NCI-H446 (cell line): ENCODE measurements around the gene PARVB.

ENCODE experiments used
- DNase-seq, 2 experiments: peaks; one replicate each; lab custom pipeline; 2025; lab: John Stamatoyannopoulos, UW

PARVB gene

DNA sequence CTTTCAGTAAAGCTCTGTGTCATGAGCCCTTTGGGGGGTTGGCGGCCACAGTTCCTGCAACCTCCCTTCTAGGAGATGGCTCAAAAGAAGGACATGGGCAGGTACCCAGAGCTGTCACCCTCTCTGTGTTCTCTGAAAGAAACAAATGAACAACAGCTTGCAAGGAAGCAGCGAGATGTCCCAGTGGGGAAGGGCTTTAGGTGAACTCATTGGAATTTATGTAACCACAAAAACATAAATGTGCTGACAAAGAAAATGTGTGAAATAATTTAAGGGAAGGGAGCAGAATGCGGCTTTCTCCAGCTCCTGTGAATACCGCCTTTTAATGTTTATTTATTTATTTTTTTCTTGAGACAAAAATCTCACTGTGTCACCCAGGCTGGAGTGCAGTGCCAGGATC, 159.9 kb downstream of the PARVB start:
- DNase-seq: no peak

DNA sequence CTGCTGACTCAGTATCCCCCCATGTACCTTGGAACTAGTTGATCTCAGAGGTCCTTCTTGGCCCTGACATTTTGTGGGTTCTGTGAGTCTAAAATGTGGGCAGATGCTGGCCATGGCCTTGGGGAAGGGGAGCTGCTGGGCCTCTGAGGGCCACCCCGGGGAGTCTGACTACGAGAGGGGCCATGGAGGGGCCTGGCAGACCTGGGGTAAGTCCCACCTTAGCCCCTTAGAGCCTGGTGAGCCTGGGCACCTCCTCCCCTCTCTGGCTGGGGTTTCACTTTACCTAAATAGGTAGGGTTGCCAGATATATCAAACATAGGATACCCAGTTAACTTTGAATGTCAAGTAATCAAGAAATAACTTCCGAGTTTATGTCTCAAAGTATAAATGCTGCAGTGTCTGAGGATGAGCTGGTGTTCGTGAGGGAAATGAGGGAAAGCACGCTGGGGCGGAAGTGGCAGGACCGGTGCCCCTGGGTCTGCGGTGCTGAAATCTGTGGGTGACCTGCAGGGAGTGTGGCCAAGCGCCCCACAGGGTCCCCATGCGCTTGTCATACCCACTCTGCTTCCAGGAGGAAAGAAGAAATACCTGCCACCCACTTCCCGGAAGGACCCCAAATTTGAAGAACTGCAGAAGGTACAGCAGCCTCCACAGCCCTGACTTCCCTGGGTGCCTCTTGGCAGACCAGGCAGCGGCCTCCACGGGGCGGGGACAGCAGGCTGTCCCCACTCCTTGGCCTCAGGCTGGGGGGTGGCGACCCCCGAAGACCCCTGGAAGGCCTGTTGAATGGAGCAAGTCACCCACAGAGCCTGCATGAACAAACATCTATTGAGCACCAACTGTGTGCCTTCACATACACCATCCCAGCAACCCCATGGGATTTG, 161.4 kb downstream of the PARVB start:
- DNase-seq: no peak

DNA sequence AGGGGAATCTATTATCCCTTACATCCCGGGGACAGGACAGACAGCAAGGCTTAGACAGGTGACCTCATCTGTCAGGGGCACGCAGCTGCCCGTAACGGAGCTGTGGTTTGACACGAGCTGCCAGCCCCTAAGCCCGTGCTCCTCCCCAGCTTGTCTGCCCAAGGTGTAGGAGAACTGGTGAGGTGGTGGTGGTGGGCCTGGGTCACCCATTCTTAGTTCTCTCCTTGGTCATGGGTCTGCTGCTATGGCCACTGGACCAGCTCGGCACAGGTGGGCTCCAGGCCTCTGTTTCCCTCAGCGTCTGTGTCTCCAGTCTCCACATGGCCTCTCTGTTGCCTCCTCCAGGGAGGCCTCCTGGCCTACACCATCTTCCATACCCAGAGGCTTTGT, 162.0 kb downstream of the PARVB start:
- DNase-seq: no peak

DNA sequence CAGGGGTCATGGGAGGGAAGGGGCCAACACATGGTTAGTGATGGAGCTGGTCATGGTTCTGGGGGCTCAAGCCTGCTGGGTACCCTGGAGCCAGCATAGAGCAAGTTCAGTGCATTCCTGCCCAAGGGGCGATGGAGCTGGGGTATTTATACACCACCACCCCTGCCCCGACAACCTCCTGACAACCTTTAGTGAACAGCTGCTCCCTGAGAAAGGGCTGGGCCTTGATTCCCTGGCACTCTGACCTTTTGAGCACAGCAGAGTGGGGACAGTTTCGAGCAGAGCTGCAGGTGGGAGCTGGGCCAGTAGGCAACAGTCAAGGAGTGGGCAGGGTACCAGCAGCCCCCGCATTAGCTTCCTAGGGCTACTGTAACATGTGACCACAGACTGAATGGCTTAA, 162.6 kb downstream of the PARVB start:
- no peak for DNase-seq

DNA sequence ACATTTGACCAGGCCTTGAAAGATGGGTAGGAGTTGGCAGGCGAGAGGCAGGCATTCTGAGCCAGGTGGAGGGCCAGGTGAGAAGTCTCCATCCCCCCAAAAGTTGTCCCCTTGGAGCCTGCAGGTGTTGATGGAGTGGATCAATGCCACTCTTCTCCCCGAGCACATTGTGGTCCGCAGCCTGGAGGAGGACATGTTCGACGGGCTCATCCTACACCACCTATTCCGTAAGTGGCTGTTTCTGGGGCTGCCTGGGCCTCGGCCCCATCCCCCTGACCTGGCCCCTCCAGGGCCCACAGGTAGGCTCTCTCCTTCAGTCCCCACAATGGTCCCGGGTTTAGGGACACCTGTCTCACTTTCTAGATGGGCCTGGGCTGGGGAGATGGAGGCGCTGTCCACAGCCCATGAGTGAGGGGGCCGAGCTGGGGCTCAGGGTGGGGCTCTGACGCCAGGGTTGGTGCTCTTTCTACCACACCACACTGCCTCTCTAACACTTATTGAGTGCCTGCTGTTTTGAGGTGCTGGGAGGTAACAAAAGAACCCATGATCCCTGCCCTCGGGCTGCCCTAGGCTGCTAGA, 163.6 kb downstream of the PARVB start:
- no peak for DNase-seq

DNA sequence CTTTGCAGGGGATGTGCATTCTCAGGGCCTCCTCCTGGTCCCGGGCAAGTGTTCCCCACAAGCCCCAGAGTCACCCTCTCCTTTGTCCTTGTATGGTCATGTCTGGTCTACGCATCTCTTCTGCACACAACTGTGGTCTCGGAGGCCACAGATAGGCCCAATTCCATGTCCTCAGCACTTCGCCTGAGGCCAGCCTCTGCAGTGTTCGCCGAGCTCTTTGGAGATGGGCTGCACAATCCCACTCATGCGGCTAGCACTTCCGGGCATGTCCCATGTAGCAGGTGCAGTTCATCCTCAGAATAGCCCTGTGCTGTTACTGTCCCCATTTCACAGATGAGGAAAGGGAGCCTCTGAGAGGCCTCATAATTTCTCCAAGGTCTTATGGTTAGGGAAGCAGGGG, 164.2 kb downstream of the PARVB start:
- no peak for DNase-seq

DNA sequence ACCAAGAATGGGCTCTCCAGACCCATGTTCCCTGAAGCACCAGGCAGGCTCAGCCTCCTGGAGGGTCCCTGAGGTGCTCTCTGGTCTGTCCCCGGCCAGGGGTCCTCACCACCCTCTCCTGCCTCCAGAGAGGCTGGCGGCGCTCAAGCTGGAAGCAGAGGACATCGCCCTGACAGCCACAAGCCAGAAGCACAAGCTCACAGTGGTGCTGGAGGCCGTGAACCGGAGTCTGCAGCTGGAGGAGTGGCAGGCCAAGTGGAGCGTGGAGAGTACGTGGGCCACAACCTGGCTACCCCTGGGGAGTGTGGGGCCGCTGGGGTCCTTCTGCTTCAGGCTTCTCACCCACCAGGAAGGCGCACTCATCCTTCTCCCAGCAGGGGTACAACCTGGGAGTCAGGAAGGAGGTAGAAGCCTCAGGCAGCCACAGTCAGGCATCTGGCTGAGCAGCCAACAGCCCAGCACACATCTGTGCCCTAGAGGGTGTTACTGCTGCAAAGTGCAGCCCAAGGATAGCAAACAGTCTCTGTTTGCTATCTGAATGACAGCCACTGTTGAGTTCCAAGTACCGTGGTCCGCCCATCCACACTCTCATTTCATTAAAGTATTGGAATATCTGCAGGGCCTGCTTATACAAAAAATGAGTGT, 165.0 kb downstream of the PARVB start:
- DNase-seq: no peak

DNA sequence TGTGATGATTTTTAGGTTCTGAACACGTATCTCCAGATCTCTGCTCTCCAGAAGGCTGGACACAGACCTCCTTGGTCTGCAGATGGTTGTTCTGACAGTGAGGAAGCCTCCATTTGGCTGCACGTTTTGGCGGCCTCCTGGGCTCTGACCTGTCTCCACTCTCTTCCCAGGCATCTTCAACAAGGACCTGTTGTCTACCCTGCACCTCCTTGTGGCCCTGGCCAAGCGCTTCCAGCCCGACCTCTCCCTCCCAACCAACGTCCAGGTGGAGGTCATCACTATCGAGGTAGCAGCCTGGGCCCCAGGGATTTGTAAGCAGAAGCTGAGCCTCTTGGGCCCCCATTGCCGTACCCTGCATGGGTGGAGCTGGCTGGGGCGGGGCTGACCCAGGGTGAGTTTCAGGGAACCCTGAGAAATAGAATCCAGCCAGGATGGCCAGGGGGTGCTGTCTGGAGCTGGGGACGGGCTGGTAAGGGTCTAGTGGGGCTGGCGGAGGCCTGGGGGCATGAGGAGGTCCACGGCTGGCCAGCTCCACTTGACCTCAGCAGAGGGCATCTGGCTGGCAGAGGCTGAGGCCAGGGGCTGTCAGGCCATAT, 166.4 kb downstream of the PARVB start:
- no peak for DNase-seq

DNA sequence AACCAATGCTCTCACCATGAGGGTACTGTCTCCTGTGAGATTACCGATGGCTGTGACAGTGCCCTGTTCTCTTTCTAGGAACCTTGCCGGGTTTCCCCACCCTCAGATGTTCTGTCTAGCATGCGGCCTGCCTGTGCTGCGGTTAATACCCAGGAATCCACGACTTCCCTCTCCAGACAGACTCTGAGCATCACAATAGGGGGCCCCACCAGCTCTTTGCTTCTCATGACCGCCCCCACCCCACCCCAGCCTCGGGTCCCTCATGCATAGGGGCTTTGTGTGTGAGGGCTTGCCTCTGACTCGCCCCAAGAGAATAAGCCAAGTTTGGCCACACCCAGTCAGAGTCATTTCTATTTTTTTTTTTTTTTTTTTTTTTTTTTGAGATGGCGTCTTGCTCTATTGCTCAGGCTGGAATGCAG, 166.9 kb downstream of the PARVB start:
- no peak for DNase-seq

DNA sequence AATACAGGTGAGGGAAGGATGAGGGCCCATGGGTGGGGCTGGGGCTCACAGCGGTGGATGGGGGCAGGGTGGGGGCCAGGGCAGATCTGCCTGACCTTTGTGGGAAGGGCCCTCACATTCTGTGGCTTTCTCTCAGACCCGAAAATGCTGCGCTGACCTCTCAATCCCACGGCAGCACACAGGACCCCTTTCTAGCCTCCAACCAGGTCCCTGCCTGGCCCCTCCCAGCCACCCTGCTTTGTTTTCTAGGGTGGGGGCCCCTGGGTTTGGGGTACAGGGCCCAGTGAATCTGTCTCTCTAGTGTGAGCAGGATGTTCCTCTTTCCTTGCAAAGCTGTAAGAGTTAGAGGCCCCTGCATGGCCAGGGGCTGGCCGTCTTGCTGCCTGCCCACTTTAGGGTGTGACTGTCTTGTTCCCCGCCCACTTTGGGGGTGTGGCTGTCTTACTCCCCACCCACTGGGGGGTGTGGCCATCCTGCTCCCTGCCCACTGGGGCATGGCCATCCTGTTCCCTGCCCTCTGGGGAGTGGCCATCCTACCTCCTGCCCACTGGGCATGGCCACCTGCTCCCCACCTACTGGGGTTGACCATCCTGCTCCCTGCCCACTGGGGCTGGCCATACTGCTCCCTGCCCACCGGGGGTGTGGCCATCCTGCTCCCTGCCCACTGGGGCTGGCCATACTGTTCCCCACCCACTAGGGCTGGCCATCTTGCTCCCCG, 168.2 kb downstream of the PARVB start:
- DNase-seq: no peak

DNA sequence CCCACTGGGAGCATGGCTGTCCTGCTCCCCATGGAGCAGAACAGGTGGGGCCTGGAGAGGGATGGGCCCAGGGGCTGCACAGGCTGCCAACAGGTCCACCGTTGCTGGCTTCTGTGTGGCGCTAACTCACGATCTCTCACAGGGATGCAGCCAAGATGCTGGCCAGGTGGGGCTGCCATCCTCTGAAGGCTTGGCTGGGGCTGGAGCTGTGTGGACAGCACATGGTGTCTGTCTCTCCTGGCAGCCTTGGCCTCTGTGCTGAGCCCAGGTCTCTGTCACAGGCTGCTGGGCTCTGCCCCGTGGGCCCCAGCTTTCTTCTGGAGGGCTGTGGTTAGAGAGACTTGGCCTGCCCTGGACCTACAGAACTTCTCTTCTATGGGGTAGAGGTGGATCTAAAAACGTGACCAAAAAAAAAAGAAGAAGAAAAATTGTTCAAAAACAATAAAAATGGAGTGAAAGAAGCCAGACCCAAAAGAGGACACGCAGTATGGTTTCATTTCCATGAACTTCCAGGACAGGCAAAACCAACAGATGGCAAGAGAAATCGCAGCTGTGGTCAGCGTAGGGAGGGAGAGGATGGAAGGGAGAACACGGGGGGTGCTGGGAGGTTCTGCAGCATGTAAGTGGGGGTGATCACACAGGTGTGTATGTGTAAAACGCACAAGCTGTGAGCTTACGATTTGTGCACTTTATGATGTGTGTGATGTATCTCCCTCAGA, 168.9 kb downstream of the PARVB start:
- DNase-seq: no peak

DNA sequence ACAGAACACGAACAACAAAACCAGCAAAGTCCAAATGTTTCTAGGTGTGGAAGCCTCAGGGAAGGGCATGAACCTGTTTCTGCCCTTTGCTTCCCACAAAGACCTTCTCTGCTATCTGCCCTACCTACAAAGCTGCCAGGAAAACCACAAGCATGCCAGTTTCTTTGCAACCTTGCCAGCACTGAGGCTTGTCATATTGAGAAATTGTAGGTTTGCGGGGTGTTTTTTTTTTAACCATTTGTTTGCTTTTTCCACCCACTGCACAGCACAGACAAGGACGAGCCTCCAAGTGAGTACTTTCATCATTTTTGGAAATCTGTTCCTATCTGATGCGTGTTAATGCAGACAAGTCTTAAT, 169.4 kb downstream of the PARVB start:
- no peak for DNase-seq

DNA sequence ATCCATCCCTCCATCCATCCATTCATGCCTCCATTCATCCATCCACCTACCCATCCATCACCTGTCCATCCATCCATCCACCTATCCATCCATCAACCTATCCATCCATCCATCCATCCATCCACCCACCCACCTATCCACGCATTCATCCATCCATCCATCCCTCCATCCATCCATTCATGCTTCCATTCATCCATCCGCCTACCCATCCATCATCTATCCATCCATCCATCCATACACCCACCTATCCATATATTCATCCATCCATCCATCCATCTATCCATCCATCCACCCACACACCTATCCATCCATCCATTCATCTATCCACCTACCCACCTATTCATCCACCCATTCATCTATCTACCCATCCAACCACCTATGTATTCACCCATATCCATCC, 170.5 kb downstream of the PARVB start:
- DNase-seq: no peak

DNA sequence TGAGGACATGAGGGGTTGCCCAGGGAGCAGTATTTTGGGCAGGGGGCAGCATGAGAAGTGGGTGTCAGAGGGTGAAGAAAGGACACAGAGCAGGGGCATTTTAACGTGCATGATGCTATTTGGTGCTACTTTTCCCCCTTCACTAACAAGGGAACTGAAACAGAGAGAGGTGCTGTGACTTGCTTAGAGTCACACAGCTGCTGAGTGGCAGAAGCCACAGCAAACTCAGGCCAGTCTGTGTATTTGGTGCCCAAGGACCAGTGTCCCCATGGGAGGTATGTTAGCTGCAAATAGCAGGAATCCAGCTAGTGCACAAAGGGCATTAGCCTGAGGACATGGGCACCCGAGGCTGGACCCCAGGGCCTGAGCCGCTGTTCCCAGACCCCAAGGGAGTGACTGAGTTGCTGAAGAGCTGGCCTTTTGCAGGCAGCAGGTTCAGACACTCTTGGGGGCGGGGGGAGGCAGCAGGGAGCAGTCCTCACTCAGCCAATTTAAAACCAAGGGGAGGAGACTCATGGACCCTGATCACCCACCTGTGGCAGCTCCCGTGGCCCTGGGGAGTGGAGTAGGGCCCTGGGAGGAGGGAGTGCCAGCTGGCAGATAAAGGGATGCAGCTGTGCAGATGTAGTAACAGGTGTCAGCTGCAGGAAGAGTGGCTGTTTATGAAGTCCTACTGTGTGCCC, 171.2 kb downstream of the PARVB start:
- DNase-seq: no peak

DNA sequence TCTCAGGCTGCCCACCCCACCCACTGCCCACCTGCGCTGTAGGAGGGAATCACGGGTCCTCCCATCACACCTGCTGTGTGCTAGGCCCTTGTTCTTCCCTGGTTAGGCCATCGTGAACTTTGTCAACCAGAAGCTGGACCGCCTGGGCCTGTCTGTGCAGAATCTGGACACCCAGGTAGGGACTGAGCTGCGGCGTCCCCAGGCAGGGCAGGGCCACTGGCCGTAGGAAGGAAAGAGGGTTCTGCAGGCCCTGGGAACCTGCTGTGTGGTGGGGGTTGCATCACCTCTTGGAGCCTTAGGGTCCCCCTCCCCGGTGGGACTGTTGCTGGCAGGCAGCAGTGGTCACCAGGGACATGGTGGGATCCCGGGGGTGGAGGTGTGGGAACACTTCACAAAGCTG, 172.1 kb downstream of the PARVB start:
- DNase-seq: no peak

DNA sequence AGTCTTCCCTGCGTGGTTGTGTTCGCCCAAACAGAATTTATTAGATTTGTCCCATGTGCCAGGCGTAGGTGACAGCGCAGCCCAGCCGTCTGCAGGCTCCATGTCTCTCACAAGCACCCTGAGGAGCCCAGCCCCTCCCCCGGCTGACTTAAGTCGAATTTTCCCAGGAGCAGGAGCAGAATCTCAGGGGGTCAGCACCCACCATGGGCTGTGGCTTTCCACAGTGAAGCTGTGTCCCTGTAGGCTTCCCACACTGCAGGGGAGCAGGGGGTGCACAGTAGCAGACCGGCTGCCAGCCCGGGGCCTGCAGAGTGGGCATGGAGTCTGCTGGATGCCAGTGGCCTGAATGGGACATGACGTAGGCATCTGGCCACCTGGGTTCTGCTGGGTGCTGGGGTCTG, 172.6 kb downstream of the PARVB start:
- no peak for DNase-seq

DNA sequence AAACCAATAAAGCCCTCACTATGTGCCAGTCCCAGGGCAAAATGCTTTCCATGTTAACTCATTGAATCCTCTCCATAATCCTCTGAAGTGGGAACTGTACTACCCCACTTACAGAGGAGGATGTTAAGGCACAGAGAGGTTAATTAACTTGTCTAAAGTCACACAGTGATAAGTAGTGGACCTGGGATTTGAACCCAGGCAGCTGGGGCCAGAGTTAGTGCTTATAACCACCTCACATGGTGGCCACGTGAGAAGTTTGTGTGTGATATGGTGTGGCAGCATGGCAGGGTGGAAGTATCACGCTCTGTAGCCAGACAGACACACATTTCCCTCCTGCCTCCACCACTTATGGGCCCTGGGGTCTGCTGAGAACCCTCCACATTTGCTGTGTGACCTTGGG, 173.2 kb downstream of the PARVB start:
- no peak for DNase-seq

DNA sequence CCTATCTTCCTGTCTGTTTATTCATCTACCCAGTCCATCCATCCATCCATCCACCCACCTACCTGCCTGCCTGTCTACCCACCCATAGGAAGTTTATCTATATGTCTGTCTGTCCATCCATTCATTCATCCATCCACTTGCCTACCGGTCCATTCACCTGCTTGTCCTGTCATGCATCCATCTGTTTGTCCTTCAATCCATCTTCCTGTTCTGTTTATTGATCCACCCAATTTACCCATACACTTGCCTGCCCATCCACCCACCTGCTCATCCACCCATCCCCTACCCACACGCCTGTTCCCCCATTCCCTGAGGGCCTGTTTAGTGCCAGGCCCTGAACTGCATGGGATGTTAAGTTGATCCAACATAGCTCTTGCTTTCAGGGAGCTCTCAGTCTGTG, 175.1 kb downstream of the PARVB start:
- DNase-seq: no peak

DNA sequence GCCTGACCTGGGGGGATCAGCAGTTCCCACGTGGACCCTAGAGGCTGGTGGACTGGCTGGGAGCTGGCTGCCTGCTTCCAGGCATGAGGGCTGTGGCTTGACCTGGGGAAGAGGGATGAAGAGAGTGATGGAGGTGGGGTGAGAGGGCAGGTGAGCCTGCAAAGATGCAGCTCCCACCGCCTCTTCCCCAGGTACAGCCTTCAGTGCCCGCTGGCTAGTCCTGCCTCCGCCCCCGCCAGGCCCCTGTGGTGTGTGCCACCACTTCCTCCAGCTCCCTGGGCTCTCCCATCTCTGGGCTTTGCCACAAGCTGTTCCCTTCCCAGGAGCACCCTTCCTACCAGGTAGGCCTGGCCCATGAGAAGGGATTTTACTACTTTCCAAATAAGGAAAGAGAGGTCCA, 175.8 kb downstream of the PARVB start:
- DNase-seq: no peak

DNA sequence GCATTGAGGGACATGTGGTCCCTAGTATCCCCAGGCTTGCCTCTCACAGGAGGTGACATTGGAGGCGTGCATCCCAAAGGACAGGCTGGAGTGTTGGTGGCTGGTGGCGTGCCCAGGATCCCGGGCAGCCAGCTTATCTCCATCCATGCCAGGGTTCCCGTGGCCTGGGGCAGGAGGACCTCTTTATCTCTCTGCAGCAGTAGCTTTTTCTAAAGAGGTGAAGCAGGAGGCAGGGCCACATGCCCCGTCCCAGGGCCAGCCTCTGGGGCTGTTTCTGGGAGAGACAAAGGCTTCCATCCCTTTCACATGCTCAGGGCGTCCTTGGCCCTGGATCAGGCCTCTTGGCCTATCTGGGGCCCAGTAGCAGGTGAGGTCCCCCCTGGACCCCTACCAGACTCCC, 176.3 kb downstream of the PARVB start:
- no peak for DNase-seq
